ENCODE results near the gene APOL1.
"Not testable (repeated sequence)": the region's sequence is repeated elsewhere in the genome, so short reads cannot be mapped to it uniquely, and the experiment has no call there.

Gene APOL1

DNA sequence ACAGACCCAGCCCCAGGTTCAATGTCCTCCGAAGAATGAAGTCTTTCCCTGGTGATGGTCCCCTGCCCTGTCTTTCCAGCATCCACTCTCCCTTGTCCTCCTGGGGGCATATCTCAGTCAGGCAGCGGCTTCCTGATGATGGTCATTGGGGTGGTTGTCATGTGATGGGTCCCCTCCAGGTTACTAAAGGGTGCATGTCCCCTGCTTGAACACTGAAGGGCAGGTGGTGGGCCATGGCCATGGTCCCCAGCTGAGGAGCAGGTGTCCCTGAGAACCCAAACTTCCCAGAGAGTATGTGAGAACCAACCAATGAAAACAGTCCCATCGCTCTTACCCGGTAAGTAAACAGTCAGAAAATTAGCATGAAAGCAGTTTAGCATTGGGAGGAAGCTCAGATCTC, 14.1 kb downstream of the APOL1 start:
- peak; percentile 16 for DNase-seq (ENCODE audit: low read depth)

DNA sequence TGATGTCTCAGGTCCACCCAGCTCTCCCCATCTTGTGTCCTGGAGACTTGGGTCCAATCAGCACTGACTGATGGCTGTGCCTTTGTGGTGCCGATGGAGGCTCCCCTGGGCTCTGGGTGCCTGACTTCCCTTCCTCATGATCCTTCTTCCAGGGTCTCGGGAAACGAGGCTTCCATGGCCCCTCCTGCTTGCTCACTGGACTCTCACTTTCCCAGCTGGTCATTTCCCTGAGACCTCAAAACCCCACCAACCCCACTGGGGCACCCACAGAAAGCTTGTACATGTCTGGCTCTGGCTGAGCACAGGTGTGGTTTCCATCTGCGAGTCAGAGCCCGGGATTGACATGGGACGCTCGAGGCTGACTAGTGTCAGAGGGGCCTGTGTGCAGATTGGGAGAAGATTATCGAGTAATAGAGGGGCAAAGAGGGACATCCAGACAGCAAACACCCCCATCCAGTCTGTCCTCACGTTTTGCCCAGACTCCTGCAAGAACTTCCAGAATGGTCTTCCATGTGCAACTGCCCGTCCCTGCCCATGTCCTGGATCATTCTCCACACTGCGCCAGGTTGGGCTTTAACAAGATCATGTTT, 15.1 kb downstream of the APOL1 start:
- DNase-seq (ENCODE audit: low read depth) = peak; percentile 8

DNA sequence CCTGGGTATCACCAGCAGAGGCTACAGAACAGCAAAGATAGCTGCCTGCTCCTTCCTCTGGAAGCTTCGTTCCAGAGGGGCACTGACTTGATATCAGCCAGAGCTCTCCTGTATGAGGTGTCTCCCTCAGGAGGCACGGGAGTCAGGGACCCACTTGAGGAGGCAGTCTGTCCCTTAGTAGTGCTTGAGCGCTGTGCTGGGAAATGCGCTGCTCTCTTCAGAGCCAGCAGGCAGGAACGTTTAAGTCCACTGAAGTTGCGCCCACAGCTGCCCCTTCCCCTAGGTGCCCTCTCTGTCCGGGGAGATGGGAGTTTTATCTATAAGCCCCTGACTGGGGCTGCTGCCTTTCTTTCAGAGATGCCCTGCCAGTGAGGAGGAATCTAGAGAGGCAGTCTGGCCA, 18.3 kb downstream of the APOL1 start:
- DNase-seq (ENCODE audit: low read depth) = not testable (repeated sequence)

DNA sequence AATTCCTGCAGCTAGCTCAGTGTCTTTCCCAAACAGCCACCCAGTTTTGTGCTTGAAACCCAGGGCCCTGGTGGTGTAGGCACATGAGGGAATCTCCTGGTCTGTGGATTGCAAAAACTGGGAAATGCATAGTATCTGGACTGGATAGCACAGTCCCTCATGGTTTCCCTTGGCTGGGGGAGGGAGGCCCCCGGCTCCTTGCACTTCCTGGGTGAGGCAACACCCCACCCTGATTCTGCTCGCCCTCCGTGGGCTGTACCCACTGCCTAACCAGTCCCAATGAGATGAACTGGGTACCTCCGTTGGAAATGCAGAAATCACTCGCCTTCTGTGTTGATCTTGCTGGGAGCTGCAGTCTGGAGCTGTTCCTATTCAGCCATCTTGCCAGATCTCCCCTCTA, 19.0 kb downstream of the APOL1 start:
- DNase-seq (ENCODE audit: low read depth) = not testable (repeated sequence)

DNA sequence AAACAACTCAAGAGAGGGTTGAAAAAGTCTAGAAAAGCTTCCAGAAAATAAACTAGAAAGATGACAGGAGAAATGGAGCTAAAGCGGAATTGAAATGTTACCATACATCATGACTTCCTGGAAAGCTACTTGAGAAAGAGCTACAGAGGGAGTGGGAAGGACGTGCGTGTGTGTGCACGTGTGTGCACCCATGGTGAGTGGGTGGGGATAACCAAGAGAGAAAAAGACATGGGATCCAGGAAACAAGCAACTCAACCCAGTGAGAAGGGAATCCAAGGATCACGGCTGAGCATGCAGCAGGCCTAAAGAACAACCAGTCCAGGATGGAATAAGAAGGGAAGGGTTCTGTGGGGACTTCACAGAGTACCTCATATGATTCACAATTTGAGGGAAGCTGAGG, 21.6 kb downstream of the APOL1 start:
- peak; percentile 54 for DNase-seq (ENCODE audit: low read depth)

DNA sequence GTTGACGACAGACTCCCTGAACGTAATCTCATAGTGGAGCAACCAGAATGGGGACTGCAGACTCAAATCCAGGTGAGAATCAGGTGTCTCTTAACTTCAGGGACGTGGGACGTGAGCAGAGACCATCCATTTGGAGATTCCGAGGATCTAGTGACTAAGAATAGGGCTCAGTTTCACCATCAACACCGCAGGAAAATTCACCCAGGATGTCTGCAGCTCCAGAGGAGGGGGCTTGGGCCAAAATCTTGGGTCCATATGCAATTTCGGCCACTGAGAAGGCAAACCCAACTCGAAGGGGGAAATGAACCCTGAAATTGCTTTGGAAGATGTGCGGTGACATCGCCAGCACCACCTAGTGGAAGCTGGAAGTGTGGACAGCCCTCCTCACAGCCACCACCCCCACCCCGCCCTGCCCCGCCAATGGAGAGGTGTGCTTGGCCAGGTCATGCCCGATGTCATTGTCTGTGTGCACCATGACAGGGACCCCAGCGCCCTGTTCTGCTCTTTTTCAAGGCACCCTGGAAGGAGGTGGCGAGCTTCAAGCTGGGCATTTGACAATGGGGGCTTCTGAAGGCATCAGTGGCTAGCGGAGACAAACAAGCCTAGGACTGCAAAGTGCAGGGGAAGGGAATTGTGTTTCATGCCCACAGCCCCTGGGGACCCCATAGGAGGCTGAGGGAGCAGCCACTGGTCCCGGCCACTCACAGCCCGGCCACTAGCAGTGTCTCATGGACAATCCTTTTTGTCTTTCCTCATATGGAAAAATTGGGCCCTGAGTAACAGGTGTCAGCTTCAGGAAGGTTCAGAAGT, 24.8 kb downstream of the APOL1 start:
- peak; percentile 73 for DNase-seq (ENCODE audit: low read depth)

DNA sequence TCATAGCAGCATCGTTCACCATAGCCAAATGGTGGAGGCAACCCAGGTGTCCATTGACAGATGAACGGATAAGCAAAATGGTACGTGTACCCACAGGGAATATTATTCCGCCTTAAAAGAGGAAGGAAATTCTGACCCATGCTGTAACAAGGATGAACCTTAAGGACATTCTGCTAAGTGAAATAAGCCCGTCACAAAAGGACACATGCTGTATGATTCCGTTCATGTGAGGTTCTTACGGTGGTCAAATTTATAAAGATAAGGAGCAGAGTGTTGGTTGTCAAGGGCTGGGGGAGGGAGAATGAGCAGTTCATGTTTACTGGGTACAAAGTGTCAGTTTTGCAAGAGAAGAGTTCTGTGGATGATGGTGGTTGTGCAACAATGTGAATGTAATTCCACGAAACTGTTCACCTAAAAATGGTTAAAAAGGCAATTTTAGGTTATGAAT, 26.3 kb downstream of the APOL1 start:
- no peak for DNase-seq (ENCODE audit: low read depth)

DNA sequence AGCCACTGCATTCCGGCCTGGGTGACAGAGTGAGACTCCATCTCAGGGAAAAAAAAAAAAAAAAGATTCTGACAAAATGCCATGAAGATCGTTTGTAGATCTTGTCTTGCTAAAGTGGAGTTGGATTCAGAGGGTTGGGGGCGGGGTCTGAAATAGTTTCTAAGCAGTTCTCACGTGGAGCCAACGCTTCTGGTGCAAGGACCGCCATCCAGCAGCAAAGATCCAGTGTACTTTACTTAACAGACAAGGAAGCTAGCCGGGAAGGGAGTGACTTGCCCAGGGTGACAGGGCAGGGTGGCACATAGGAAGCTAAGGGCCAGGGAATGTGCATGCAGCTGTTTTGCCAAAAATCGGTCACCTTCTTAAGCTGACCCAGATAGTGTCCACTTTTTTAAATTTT, 27.4 kb downstream of the APOL1 start:
- DNase-seq (ENCODE audit: low read depth) = peak; percentile 49

DNA sequence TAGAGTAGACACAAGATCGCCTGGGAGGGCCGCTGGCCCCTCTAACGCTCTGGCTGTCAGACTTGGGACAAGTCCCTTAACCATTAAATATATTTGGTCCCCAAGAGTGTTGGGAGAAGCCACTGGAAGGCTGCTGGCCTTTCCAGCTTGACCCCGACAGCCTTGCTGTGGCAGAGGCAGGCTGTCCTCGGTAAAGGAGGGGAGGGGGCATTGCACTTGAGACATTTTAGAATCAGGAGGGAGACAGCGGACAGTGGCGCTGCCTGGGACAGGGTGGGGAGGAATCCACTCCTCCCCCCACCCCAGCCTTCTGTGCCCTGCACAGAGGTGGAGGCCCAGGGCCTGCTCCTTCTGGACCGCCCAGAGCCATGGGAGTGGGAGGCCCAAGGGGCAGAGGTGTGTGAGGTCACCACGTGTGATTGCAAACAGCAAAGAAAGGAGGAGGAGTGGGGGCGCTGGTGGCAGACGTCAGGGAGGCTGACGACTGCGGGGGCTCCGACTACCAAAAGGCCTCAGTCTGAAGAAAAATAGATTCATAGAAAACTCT, 28.9 kb downstream of the APOL1 start:
- DNase-seq (ENCODE audit: low read depth) = no peak

DNA sequence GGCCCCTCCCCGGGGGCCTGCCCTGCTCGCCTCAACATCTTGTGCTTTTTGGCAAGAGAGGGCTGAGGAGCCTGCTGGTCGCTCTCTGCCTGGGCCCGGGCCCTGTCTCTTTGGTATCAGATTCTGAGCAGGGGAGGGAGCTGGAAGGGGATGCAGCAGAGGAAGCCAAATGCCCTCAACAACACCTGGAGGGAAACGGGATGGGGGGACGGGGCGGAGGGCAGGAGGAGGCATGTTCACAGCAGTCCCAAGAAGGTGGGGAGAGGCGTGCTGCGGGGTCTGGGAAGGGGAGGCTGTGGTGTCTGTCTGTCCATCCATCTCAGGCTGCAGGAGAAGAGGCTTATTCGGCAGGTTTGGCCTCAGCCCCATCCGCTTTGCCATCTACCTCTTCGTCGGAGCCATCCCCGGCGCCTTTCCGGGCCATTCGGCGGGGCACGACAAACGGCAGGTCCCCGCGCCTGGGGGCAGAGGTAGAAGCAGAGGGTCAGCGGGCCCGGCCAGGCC, 29.4 kb downstream of the APOL1 start:
- DNase-seq (ENCODE audit: low read depth) = no peak

DNA sequence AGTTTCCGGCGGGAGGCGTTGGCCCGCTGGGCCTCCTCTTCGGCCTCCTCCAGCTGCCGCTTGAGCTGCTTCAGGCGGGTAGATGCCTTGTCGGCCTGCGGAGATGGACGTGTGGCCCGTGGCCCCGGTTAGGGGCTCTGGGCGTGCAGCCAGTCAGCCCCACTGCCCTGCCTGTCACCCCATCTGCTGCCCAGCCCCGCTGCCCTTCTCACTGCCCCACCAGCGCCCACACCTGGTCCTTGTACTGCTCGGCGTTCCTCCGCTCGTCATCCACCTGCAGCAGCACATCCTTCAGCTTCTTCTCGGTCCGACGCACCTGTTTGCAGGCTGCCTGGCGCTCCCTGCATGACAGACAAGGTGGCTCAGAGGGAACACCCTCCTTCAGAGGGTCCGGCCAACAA, 31.2 kb downstream of the APOL1 start:
- DNase-seq (ENCODE audit: low read depth) = no peak

DNA sequence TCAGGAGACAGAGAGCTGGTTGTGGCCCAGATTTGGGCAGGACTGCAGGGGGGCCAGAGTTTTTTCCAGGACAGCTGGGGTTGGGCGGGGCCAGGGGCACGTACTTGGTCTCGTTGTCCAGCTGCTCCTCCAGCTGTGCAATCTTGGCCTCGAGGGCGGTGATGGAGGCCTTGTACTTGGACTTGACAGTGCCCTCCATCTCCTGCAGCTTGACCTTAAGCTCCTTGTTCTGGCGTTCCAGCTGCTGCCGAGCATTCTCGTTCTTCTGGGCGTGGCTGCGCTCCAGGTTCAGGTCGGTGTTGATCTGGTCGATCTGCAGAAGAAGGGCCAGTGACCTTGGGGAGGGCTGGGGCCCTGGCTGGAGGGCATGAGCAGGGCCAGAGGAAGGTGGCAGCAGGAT, 32.1 kb downstream of the APOL1 start:
- no peak for DNase-seq (ENCODE audit: low read depth)

DNA sequence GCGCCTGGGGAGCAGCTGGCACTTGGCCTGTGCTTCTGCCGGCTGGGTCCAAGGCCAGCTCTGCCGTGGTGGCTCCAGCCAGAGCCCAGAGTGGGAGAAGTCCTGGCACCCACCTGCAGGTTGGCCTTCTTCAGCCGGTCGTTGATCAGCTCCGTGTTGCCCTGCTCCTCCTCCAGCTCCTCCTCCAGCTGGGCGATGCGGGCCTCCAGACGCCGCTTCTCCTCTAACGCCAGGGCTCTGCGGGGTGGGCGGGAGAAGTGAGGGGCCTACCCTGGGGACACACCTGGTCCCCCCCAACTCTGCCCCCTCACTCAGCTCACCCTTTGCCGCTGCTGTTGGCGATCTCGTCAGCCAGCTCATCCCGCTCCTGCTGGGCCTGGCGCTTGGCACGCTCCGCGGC, 32.6 kb downstream of the APOL1 start:
- no peak for DNase-seq (ENCODE audit: low read depth)

DNA sequence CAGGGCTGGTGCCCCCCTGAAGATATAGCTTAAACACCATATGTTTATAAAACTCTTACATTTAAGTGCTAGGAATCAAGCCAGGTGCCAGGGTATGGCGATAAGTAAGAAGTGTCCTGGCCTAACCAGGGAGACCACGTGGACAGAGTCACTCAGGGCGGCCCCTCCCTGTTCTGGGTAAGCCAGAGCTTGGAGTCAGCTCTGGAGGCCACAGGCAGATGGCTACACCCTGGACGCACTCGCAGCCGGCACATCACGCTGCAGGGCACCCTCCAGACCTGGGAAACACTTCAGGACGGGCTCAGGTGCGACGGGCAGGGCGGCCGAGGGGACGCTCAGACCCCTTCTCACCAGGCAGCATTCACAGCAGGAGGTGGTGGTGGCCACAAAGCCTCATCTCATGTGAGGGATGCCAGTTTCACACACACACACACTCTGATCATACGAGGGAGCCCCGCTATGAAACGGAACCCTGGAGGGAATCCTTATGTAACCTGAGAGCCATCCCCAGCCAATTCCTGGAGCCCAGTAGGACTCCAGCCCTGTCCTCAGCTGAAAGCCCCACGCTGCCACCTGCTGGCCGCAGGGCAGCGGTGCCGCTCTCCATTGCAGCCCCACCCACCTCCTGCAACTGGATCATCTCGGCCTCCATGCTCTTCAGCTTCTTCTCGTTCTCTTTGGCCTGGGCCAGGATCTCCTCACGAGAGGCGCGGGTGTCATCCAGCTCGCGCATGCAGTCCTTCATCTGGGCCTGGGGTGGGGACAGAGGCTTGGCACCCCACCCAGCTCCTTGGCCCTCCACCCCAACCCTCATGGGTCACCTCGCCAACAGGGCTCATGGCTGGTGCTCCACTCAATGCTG, 33.4 kb downstream of the APOL1 start:
- DNase-seq (ENCODE audit: low read depth) = peak; percentile 75

DNA sequence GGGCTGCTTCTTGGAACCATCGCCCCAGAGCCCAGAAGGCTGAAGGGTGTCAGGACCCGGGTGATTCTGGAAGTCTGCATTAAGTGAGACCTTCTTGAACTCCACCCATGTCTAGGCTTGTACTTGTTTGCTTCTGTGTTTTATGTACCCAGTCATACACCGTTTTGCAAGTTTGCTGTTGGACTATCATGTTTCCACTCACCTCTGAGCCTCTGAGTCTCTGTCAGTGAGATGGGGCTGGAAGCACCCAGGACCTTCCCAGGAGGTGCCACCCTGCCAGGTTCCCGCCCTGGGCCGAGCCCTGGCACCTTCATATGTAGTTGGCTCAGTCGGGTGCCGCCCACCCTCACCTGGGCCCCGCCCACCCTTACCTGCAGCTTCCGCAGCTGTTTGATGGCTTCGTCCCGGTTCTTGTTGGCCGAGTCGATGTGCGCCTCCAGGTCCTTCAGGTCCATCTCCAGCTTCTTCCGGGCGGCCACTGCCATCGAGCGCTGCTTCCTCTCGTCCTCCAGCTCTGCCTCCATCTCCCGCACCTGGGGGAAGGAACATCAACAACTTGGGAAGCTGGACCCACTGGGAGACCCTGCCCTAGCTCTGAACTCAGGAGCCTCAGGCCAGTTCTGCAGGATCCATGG, 35.1 kb downstream of the APOL1 start:
- DNase-seq (ENCODE audit: low read depth) = no peak

DNA sequence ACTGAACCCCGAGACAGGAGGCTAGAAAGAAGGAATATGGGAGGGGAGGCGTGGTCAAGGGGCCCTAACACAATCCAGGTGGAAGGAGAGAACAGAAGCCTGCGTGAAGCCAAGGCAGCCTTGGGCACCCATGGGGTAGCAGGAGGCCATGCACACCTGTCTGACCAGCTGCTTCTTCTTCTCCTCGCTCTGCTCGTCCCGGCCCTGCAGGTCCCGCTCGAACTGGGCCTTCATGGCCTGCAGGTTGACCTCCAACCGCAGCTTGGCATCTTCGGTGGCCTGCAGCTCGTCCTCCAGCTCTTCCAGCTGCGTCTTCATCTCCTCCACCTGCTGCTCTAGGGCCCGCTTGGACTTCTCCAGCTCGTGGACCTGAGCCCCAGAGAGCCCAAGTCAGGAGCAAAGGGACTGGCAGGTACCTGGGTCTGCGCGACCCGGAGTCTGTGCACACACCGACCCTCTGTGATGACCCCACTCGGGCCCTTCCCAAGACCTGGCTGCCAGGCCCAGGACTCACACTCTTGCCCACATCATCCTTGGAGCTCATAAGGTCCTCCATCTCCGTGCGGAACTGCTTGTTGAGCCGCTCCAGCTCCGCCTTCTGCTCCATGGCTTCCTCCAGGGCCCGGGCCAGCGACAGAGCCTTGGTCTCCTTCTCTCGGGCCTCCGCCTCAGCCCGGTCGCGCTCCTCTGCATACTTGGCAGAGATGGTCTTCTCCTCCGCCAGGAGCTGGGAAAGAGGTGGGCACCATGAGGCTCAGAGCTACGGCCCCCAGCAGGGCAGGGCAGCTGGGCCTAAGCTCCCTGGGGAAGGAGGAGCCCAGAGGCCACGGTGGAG, 35.9 kb downstream of the APOL1 start:
- no peak for DNase-seq (ENCODE audit: low read depth)

DNA sequence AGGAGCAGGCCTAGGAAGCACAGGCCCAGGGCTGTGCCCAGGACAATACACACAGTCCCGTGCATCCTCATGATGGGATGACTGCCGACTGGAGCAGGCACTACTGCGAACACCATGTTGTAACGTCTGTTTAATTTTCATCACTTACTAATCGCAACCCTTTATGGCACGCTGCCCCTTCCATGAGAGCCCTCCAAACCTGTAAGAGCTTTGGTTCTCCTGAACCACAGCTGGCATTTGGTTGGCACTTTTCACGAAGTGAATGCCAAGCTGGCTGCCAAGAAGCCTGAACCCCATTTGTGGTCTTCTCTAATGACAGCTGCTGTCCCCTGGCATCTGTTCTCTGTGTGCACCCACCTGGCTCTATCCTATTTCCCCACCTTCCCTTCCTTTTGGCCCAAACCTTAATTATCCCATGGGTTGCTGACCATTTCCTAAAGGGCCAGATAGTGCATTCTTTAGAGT, 36.5 kb downstream of the APOL1 start:
- DNase-seq (ENCODE audit: low read depth) = no peak

DNA sequence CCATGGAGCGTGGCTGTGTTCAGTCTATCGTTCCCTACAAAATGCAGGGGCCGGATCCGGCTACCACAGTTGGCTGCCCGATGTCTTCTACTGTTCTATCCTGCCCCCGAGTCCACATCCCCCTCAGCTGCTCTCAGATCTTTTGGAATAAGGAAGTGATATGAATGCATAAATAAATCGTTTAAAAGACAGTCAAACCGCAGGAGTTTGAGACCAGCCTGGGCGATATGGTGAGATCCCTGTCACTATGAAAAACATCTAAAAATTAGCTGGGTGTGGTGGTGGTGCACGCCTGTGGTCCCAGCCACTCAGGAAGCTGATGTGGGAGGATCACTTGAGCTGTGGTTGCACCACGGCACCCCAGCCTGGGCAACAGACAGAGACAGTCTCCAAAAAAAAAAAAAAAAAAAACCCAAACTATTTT, 37.0 kb downstream of the APOL1 start:
- not testable (repeated sequence) for DNase-seq (ENCODE audit: low read depth)

DNA sequence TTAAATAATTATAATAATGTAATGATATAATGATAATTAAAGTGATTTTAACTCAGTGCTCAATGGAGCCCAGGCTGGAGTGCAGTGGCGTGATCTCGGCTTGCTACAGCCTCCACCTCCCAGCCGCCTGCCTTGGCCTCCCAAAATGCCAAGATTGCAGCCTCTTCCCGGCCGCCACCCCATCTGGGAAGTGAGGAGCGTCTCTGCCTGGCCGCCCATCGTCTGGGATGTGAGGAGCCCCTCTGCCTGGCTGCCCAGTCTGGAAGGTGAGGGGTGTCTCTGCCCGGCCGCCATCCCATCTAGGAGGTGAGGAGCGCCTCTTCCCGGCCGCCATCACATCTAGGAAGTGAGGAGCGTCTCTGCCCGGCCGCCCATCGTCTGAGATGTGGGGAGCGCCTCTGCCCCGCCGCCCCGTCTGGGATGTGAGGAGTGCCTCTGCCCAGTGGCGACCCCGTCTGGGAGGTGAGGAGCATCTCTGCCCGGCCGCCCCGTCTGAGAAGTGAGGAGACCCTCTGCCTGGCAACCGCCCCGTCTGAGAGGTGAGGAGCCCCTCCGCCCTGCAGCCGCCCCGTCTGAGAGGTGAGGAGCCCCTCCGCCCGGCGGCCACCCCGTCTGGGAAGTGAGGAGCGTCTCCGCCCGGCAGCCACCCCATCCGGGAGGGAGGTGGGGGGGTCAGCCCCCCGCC, 37.6 kb downstream of the APOL1 start:
- not testable (repeated sequence) for DNase-seq (ENCODE audit: low read depth)

Data from EH (cell line).